Measurements from ENCODE around the gene MFAP5.
A peak's percentile ranks its signal among the peaks of the same experiment; 100 is the strongest.
"Not testable (repeated sequence)": the region's sequence is repeated elsewhere in the genome, so short reads cannot be mapped to it uniquely, and the experiment has no call there.

The MFAP5 gene

DNA sequence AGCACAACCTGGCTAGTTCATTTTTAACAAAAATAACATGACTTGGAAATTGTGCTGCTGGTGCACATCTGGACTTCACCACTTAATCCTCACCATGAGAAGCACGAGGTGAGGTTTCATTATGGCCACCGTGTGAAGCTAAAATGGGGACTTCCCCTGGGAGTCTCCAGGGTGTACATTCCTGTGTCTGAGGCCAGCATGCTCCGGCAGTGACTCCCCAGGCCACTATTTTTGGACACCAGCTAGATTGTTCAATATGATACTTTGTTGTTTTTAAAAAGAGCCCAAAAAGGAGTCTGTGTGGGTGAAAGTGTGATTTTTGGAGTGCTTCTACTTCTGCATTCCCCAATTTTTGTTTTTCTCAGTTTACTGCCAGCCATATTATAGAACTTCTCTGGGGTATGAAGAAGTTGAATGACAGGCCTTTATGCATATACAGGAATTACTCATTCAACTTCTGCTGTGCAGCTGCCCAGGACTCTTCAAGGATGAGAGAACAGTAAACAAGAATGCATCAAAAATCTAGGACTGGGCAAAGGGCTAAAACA is 33.1 kb downstream of the MFAP5 start:
- no peak for DNase-seq (ENCODE audit: low spot score)

DNA sequence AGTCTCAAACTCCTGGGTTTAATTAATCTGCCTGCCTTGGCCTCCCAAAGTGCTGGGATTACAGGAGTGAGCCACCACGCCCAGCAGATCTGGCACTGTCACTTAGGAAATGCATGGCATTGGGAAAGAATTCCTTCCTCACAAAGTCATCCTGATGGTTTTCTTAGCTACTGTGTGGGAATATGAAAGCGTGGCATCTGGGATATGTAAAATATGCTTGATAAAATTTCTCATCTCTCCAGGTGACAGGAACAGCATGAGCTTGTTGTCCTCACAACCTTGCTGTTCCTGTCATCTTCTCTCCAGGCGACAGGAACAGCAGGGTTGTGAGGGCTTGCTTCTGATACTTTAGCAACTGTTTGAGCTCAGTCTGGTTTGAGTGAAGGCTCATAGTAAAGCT is 33.9 kb downstream of the MFAP5 start:
- DNase-seq (ENCODE audit: low spot score): no peak

DNA sequence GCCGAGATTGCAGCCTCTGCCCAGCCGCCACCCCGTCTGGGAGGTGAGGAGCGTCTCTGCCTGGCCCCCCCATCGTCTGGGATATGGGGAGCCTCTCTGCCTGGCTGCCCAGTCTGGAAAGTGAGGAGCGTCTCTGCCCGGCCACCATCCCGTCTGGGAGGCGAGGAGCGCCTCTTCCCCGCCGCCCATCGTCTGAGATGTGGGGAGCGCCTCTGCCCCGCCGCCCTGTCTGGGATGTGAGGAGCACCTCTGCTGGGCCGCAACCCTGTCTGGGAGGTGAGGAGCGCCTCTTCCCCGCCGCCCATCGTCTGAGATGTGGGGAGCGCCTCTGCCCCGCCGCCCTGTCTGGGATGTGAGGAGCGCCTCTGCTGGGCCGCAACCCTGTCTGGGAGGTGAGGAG is 37.9 kb downstream of the MFAP5 start:
- DNase-seq (ENCODE audit: low spot score): not testable (repeated sequence)

DNA sequence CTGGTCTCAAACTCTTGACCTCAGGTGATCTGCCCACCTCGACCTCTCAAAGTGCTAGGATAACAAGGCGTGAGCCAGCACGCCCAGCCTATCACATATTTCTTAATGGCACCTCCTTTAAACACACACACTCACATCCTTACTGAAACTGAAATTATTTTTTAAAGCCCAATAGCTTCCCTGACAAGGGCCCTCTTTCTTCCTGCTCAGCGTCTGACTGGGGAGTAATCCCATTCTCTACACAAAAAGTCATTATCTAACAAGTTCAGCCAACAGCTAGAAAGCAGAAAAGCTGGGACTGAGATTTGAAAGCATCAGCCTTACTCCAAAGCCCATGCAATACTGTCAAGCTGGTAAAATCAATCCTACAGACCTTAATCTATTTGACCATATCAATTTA is 40.0 kb downstream of the MFAP5 start:
- no peak for DNase-seq (ENCODE audit: low spot score)

DNA sequence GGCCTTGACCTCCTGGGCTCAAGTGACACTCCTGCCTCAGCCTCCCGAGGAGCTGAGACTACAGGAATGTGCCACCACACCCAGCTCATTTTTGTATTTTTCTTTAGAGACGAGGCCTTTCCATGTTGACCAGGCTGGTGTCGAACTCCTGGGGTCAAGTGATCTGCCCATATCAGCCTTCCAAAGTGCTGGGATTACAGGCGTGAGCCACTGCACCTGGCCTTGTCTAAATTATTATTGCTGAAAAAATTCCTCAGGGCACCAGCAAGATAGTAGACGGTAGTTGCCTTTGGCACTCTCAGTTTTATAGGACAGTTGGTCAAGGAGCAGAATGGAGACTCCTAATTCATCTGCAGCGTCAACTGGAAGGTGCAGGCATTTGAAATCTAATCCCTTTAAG is 47.4 kb downstream of the MFAP5 start:
- no peak for DNase-seq (ENCODE audit: low spot score)

DNA sequence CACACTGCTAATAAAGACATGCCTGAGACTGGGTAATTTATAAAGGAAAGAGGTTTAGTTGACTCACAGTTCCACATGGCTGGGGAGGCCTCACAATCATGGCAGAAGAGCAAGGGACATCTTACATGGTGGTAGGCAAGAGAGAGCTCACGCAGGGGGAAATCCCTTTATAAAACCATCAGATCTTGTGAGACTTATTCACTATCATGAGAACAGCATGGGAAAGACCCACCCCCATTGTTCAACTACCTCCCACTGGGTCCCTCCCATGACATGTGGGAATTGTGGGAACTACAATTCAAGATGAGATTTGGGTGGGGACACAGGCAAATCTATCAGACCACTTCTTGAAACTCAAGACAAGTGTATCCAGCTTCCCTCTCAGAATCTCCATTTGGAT is 48.7 kb downstream of the MFAP5 start:
- not testable (repeated sequence) for DNase-seq (ENCODE audit: low spot score)

DNA sequence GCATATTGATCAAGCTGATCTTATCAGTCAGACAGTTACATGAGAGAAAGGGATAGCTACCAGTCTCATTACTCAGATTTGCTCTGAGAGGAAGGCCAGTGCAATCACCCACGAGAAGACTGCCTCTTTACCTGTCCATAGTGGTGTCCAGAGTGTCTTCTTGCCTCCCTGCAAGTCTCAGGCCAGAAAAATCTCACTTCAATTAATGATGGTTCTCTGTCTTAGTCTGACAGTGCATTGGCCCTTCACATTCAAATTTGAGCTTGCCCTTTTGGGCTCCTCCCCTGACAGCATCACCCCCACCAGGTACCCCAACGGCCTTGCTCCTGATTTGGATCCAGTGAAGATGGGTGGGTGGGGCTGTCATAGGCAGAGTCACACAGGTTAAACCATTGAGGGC is 50.0 kb downstream of the MFAP5 start, which contains the start of gene AICDA:
Gene AICDA, minus strand, starts transcription at position 231 of the 400 bp plus-strand sequence. Its CDS starts 92 bp downstream, at position 139.
- DNase-seq (ENCODE audit: low spot score): no peak

DNA sequence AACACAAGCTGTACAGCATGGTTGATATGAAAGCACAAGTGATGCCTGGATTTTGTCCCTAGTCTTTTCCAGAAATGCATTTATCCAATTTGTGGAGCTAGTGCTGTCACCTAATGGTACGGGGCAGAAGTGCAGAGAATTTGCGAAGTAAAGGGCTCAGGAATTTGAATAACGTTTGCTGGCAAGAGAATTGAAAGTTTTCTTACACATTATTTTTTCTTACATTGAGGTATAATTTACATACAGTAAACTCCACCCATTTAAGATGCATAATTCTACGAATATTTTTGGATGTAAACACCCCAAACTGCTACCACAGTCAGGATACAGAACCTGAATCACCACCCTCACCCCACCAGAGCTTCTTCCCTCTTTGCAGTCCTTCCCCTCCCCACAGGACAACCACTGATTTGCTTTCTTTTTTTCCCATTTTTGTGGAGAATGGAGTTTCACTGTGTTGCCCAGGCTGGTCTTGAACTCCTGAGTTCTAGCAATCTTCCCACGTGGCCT is 53.5 kb downstream of the MFAP5 start:
- peak; percentile 37 for DNase-seq (ENCODE audit: low spot score)

DNA sequence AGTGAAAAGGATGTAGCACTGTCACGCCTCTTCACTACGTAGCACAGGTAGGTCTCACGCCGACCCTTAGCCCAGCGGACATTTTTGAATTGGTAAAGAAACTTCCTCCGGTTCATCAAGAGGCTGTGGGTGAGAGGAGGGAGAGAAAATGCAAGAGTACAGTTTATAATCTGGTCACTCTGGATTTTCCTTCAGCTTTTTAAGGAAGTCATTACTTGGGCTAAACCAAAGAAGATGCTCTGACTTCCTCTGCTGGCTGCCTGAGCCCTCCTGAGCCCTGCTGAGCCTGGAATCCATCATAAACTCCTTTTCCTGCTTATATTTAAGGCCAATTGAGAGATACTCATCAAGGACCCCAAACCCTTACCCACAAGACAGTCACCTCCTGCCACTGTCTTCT is 55.7 kb downstream of the MFAP5 start:
- no peak for DNase-seq (ENCODE audit: low spot score)

DNA sequence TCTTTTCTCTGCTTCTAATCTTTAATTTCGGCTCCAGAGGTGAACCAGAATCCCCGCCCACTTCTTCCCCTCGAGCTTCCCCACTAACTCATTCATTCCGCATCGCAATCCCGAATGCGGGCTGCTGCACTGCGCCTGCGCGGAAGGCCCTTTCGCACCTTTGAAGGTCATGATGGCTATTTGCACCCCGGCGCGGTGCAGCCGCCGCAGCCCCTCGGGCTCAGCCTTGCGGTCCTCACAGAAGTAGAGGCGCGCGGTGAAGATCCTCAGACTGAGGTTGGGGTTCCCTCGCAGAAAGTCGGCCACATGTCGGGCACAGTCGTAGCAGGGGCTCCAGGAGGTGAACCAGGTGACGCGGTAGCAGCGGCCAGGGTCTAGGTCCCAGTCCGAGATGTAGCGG is 57.6 kb downstream of the MFAP5 start:
- no peak for DNase-seq (ENCODE audit: low spot score)

DNA sequence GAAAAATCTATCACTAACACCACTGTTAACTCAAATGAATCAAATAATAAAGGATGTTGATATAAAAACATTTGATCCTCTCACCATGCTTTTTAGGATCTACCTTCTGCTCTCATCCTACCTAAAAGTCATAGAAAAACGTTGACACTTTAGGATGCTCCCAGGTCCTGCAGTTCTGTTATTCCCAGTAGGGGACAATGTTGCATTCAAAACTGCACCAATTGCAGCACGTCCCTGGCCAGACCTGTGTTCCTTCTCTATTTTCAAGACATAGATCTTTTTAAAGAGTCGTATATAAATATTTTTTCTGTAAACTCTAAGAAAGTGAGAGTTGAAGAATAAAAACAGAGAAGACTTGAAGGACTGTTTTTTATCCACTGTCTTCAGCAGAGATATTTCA is 58.8 kb downstream of the MFAP5 start:
- DNase-seq (ENCODE audit: low spot score): no peak

DNA sequence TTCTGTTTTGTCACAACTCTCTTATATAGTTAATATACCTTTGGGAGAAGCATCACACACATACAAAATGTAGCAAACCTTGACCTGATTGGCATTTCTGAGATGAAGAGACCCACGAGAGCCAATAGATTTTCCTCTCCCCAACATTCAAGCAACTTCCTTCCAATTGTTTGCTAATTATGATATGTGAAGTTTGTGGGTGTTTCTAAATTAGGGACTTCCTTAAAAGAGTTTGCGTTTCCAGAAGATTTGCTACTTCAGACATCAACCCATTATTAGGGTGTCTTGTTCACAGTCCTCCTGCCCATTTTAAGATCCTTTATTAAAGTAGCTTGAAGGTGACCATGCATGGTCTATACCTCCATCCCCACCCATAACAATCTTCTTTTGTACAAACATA is 59.3 kb downstream of the MFAP5 start:
- no peak for DNase-seq (ENCODE audit: low spot score)

DNA sequence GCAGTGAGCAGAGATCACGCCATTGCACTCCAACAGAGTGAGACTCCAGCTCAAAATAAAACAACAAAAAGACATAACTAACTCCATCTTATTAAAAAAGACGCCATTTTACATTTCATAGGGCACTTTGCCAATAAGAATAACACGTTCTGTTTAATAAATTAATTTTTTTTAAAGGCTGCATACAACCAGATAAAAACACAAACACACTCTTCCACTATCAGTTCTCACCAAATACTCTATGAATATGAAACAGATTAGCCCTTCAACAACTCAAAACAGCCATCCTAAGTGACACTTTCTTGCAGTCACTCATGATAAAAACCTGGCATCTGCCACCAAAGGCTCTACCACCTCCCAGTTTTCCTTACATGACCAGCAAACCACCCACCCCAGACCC is 66.1 kb downstream of the MFAP5 start:
- DNase-seq (ENCODE audit: low spot score): no peak

Small RNAs within 50 kb of the gene (small RNA-seq; reads per million reads assigned to genes)
- 0 reads per million in 2 experiments for gene RF00564
